ENCODE results near the gene LYRM1.

DNA sequence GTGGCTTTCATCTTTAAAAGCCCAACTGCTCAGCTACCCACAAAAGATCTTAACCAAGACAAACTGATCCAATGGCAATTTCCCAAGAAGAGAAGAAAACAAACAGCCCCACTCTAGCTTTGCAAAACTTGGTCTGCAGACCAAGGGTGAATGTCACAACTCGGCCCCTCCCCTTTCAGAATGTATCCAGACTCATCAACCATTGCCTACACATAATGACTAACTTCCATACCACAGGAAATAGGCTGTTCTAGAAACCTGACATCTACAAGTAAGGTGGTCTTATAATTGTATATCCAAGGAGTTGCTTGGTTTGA is 16.4 kb upstream of the LYRM1 start:
- no peak for TF ChIP-seq REST (IDR thresholded peaks at IDR 0.05; ENCODE audit: low read depth, low read length)
- TF ChIP-seq, protein P1, sequence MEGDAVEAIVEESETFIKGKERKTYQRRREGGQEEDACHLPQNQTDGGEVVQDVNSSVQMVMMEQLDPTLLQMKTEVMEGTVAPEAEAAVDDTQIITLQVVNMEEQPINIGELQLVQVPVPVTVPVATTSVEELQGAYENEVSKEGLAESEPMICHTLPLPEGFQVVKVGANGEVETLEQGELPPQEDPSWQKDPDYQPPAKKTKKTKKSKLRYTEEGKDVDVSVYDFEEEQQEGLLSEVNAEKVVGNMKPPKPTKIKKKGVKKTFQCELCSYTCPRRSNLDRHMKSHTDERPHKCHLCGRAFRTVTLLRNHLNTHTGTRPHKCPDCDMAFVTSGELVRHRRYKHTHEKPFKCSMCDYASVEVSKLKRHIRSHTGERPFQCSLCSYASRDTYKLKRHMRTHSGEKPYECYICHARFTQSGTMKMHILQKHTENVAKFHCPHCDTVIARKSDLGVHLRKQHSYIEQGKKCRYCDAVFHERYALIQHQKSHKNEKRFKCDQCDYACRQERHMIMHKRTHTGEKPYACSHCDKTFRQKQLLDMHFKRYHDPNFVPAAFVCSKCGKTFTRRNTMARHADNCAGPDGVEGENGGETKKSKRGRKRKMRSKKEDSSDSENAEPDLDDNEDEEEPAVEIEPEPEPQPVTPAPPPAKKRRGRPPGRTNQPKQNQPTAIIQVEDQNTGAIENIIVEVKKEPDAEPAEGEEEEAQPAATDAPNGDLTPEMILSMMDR (IDR thresholded peaks at IDR 0.05) = no peak
- TF ChIP-seq EP300 (IDR thresholded peaks at IDR 0.05; ENCODE audit: borderline replicate concordance in 1 of 2, low read depth in 1 of 2, low read length in 1 of 2) = no peak
- TF ChIP-seq, protein P2, sequence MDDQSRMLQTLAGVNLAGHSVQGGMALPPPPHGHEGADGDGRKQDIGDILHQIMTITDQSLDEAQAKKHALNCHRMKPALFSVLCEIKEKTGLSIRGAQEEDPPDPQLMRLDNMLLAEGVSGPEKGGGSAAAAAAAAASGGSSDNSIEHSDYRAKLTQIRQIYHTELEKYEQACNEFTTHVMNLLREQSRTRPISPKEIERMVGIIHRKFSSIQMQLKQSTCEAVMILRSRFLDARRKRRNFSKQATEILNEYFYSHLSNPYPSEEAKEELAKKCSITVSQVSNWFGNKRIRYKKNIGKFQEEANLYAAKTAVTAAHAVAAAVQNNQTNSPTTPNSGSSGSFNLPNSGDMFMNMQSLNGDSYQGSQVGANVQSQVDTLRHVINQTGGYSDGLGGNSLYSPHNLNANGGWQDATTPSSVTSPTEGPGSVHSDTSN (IDR thresholded peaks at IDR 0.05) = no peak
- no peak for TF ChIP-seq EZH2phosphoT487 (IDR thresholded peaks at IDR 0.05; ENCODE audit: borderline replicate concordance, low read depth)
- no peak for TF ChIP-seq TAF1 (IDR thresholded peaks at IDR 0.05; ENCODE audit: borderline replicate concordance, low read depth, low read length)
- no peak for TF ChIP-seq YY1 (IDR thresholded peaks at IDR 0.05; ENCODE audit: low read depth)
- no peak for TF ChIP-seq TCF12 (IDR thresholded peaks at IDR 0.05)
